SH-SY5Y (cell line): ENCODE results near the gene FGD4.

Experiments used
- GATA2 ChIP-seq: IDR thresholded peaks from 2 replicates; pipeline ENCODE4 v1.6.1; 2011; ENCODE audit warnings: mild to moderate bottlenecking, low read depth, low read length
- GATA3 ChIP-seq: IDR thresholded peaks from 2 replicates; pipeline ENCODE4 v1.6.1; 2011; ENCODE audit warnings: low read depth, mild to moderate bottlenecking, low read length, moderate library complexity

DNA sequence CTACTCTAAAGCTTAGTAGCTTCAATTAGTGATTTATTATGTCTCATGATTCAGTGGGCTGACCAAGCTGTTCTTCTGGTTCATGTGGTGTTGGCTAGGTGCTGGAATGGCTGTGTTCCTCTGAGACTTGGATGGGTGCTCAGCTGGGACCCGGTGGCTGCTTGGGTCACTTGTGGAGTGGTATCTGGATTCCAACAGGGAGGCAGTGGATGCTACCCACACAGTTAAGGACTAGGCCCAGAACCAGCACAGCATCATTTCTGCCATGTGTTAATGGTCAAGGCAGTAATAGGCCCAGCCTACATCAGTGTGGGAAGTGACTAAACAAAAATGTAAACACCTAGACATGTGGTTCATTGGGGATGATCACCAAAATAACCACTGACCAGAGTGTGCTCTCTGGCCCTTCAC lies 72.2 kb downstream of the FGD4 start:
- TF ChIP-seq GATA2 (no peak), GATA3 (no peak)
